GM06990 (cell line): ENCODE results near the gene GPR4.

ENCODE experiments used
- DNase-seq: peaks from one replicate; pipeline ENCODE4 v3.0.0-alpha.2; 2011; ENCODE audit not compliant: insufficient read length; ENCODE audit errors: extremely low read depth
- H3K27me3 ChIP-seq: replicated peaks from 2 replicates; pipeline ENCODE4 v1.6.0; 2011; ENCODE audit warnings: low read length; ENCODE audit not compliant: control insufficient read depth, insufficient read depth
- H3K36me3 ChIP-seq: 2 replicates; pipeline ENCODE4 v1.5.1; 2011; ENCODE audit warnings: low read length; ENCODE audit not compliant: control insufficient read depth, insufficient read depth
- H3K4me3 ChIP-seq: replicated peaks from 2 replicates; pipeline ENCODE4 v1.5.1; 2011; ENCODE audit warnings: low read depth, mild to moderate bottlenecking, control low read depth, low read length
- CTCF ChIP-seq: IDR thresholded peaks from 2 replicates; pipeline ENCODE4 v1.5.1; 2011; ENCODE audit warnings: low read length, control low read depth, mild to moderate bottlenecking, inconsistent platforms; ENCODE audit not compliant: insufficient read depth, poor library complexity, severe bottlenecking

Gene GPR4

GRCh38 chr19:45643927-45644771, 42.1 kb upstream of the GPR4 start:
- no peaks in the 10 kb centered on the region for H3K36me3 ChIP-seq
- DNase-seq, result no peak
- no peak for TF ChIP-seq CTCF
- H3K4me3 ChIP-seq, result peak overlapping the region; percentile 69
- no peaks in the 10 kb centered on the region for H3K27me3 ChIP-seq

- H3K4me3 ChIP-seq, result peak overlapping the region; percentile 69
- TF ChIP-seq CTCF, result peak; percentile 99
- DNase-seq, result peak; percentile 95
- H3K36me3 ChIP-seq, result no peaks in the 10 kb centered on the region
- no peaks in the 10 kb centered on the region for H3K27me3 ChIP-seq
These were observed 41.3 kb upstream of the GPR4 start for GRCh38 chr19:45643024-45643926.

GRCh38 chr19:45641274-45642105, 39.5 kb upstream of the GPR4 start:
- no peak for TF ChIP-seq CTCF
- DNase-seq, result peak; percentile 85
- Histone ChIP-seq H3K36me3 (no peaks in the 10 kb centered on the region), H3K27me3 (no peaks in the 10 kb centered on the region), H3K4me3 (peak overlapping the region; percentile 69)

- Histone ChIP-seq H3K36me3 (no peaks in the 10 kb centered on the region; the same call in 1 of the 2 replicates), H3K27me3 (no peaks in the 10 kb centered on the region), H3K4me3 (peak overlapping the region; percentile 44)
- no peak for TF ChIP-seq CTCF
- peak; percentile 73 for DNase-seq
These were observed 38.8 kb upstream of the GPR4 start for GRCh38 chr19:45640849-45641273.
